ENCODE results near the gene IRF2. TPM values are rescaled to one million over a fixed set of nuclear protein-coding genes. Genes with fewer than 3 reads are reported as not detected.

IRF2 gene
- total and polyA plus RNA-seq, 2 of the 8 experiments (the other 6 are each of a cell fraction or from before 2014, with no cell fraction given): 13.8 to 17.0 TPM

DNA sequence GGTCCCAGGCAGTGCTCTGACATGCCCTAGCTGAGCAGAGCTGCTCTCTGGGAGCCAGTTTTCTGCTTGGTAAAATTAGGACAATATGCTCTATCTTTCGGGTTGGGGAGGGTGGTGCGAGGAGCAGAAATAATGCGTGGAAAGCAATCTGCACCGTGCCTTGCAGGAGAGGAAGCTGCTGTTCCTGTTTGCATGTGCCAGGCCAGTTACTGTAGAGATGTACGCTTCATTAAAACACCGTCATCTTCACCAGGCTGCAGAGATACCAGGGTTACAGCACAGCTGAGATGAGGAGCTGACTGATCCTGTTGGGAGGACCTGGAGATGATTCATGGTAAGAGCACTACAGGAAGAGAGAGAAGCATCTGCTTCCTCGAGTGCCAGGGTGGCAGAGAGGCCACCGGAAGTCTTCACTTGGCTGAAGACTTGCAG lies 29.5 kb upstream of the IRF2 start (continued):
- TF ChIP-seq CHD7 (IDR thresholded peaks at IDR 0.05; ENCODE audit: insufficient replicate concordance, low read length): no peak
- TF ChIP-seq SP2 (IDR thresholded peaks at IDR 0.05; ENCODE audit: low read length): no peak
- TF ChIP-seq BACH1 (IDR thresholded peaks at IDR 0.05; ENCODE audit: low read length): no peak
- TF ChIP-seq RXRA (IDR thresholded peaks at IDR 0.05; ENCODE audit: insufficient read depth, low read depth, low read length): no peak
